GM19238 (cell line): Measurements from ENCODE around the gene FAM83D.
A peak's percentile ranks its signal among the peaks of the same experiment; 100 is the strongest.

Experiments
- DNase-seq: peaks from one replicate; pipeline ENCODE4 v3.0.0; 2011; ENCODE audit warnings: low spot score; ENCODE audit not compliant: insufficient read length

Gene FAM83D

GRCh38 chr20:38926142-38926933 is at the start of gene FAM83D:
TSS of gene FAM83D (plus strand) at chr20:38926417. CDS start at chr20:38926443, 26 bp downstream.
- DNase-seq = peak; percentile 99

- no peak for DNase-seq
Observed at GRCh38 chr20:38877483-38877882, 48.7 kb upstream of the FAM83D start.

GRCh38 chr20:38878866-38879265 is 47.4 kb upstream of the FAM83D start:
- no peak for DNase-seq

GRCh38 chr20:38880952-38881735 is 45.1 kb upstream of the FAM83D start:
- DNase-seq = no peak

- no peak for DNase-seq
Observed at GRCh38 chr20:38881806-38882440, 44.3 kb upstream of the FAM83D start.

- DNase-seq = no peak
Observed at GRCh38 chr20:38882600-38882999, 43.6 kb upstream of the FAM83D start.

- DNase-seq = no peak
Observed at GRCh38 chr20:38883081-38883980, 42.9 kb upstream of the FAM83D start.

- no peak for DNase-seq
Observed at GRCh38 chr20:38883981-38884733, 42.1 kb upstream of the FAM83D start.

- DNase-seq = no peak
Observed at GRCh38 chr20:38885357-38885756, 40.9 kb upstream of the FAM83D start.

- DNase-seq = no peak
Observed at GRCh38 chr20:38888059-38888831, 38.0 kb upstream of the FAM83D start.

GRCh38 chr20:38889050-38889449 is 37.2 kb upstream of the FAM83D start:
- DNase-seq = no peak

GRCh38 chr20:38889792-38890496 is 36.3 kb upstream of the FAM83D start:
- DNase-seq = no peak

- no peak for DNase-seq
Observed at GRCh38 chr20:38890497-38890818, 35.8 kb upstream of the FAM83D start.

- DNase-seq = peak; percentile 37
Observed at GRCh38 chr20:38892091-38892981, 33.9 kb upstream of the FAM83D start.

- no peak for DNase-seq
Observed at GRCh38 chr20:38893056-38893564, 33.1 kb upstream of the FAM83D start.

GRCh38 chr20:38893565-38894090 is 32.6 kb upstream of the FAM83D start:
- DNase-seq = peak; percentile 85

- DNase-seq = no peak
Observed at GRCh38 chr20:38894091-38894847, 31.9 kb upstream of the FAM83D start.
